ENCODE data around the gene UBAP1.
"Not testable (repeated sequence)": the region's sequence is repeated elsewhere in the genome, so short reads cannot be mapped to it uniquely, and the experiment has no call there.

Gene UBAP1

DNA sequence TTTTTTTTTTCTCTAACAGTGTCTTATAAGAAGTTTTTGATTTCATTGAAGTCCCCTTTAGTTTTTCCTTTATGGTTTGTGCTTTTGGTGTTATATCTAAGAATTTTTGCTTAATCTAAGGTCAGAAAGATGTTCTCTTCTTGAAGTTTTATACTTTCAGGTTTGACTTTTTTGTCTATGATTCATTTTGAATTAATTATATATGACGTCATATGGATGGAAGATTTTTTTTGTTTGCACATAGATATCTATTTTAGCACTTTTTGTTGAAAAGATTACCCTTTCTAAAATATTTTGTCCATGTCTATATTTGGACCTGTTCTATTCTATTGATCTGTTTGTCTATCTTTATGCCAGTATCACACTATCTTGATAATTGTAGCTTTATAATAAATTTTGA is 16.3 kb downstream of the UBAP1 start:
- Histone ChIP-seq H3K27me3 (ENCODE audit: insufficient read depth, low read length) (no peaks in the 10 kb centered on the region), H3K4me1 (ENCODE audit: insufficient read depth, low read length) (peaks cover 3% of the 10 kb centered on the region), H3K36me3 (ENCODE audit: insufficient read depth, low read length) (peaks cover 8% of the 10 kb centered on the region), H3K4me3 (ENCODE audit: low read length) (no peak overlapping the region), H2AFZ (ENCODE audit: low read depth, low read length) (no peak overlapping the region), H3K9me3 (ENCODE audit: low read length) (no peaks in the 10 kb centered on the region)

DNA sequence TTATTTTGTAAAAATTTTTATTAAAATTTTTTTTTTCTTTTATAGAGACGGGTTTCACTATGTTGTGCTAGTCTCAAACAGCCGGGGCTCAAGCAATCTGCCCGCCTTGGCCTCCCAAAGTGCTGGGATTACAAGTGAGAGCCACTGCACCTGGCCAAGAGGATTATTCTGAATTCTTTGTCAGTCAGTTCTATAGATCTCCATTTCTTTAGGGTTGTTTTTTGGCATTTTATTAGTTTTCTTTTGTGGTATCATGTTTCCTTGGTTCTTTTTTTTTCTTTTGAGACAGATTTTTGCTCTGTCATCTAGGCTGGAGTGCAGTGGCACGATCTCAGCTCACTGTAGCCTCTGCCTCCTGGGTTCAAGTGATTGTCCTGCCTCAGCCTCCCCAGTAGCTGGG is 18.4 kb downstream of the UBAP1 start:
- H3K4me3 ChIP-seq (ENCODE audit: low read length); H2AFZ ChIP-seq (ENCODE audit: low read depth, low read length); H3K27me3 ChIP-seq (ENCODE audit: insufficient read depth, low read length); H3K9me3 ChIP-seq (ENCODE audit: low read length); H3K4me1 ChIP-seq (ENCODE audit: insufficient read depth, low read length): not testable (repeated sequence)
- peaks cover 14% of the 10 kb centered on the region for H3K36me3 ChIP-seq (ENCODE audit: insufficient read depth, low read length)

DNA sequence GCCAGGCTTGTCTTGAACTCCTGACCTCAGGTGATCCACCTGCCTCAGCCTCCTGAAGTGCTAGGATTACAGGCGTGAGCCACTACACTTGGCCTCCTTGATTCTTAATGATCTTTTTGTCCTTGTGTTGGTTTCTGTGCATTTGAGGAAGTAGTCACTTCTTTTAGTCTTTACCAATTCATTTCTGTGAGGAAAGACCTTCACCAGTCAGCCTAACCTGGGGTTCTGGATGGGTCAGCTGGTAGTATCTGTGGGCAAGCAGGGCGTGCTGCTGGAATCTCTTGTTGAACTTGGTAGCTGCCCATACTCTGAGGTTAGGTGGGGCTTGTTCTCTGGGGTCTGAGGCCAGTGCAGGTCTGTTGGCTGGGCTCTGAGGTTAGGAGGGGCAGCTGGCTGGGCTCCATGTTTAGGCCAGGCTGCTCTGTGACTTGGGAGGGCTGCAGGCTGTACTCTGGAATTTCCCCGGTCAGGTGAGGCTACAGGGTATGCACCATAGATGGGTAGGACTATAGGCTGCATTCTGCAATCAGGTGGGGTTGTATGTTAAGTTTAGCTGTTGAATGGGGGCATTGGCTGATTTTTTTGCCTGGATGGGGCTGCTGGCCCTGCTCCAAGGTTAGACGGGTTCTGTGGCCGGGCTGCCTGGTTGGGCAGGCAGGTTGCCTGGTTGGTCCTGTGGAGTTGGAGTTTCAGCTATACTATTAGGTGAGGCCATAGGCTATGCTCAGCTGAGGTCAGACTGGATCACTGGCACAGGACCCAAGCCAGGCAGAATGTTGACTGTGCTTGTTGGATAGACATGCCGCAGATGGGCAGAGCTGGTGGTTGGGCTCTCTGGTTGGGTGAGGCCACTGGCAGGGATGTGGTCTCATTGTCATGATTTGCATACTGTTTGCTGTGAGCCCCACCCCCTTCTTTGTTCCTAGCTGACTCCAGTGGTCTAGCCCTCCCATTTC is 19.2 kb downstream of the UBAP1 start:
- Histone ChIP-seq H3K4me1 (ENCODE audit: insufficient read depth, low read length) (no peaks in the 10 kb centered on the region), H3K9me3 (ENCODE audit: low read length) (no peaks in the 10 kb centered on the region), H2AFZ (ENCODE audit: low read depth, low read length) (no peak overlapping the region), H3K4me3 (ENCODE audit: low read length) (no peak overlapping the region), H3K36me3 (ENCODE audit: insufficient read depth, low read length) (peaks cover 14% of the 10 kb centered on the region), H3K27me3 (ENCODE audit: insufficient read depth, low read length) (no peaks in the 10 kb centered on the region)

DNA sequence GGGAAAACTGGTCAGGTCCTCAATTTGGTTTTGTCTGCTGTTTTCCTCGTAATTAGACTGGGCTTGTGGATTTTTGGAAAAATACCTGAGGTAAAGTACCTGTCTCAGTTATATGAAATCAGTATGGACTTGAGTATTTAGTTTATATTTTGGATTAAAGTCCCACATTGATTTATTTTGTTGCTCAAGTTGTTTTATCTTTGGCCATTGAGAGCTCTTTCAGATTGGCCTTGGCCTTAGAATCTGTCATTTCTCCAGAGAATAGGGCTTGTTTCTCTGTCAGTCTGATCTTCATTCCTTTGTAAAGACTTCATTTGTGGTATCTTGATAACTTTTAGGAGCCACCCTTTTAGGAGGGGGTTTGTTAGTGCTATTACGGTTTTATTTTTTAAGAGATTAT is 21.2 kb downstream of the UBAP1 start:
- no peaks in the 10 kb centered on the region for H3K27me3 ChIP-seq (ENCODE audit: insufficient read depth, low read length)
- H2AFZ ChIP-seq (ENCODE audit: low read depth, low read length), result no peak overlapping the region
- H3K36me3 ChIP-seq (ENCODE audit: insufficient read depth, low read length), result peaks cover 12% of the 10 kb centered on the region
- H3K4me1 ChIP-seq (ENCODE audit: insufficient read depth, low read length), result no peaks in the 10 kb centered on the region
- no peaks in the 10 kb centered on the region for H3K9me3 ChIP-seq (ENCODE audit: low read length)
- H3K4me3 ChIP-seq (ENCODE audit: low read length), result no peak overlapping the region

DNA sequence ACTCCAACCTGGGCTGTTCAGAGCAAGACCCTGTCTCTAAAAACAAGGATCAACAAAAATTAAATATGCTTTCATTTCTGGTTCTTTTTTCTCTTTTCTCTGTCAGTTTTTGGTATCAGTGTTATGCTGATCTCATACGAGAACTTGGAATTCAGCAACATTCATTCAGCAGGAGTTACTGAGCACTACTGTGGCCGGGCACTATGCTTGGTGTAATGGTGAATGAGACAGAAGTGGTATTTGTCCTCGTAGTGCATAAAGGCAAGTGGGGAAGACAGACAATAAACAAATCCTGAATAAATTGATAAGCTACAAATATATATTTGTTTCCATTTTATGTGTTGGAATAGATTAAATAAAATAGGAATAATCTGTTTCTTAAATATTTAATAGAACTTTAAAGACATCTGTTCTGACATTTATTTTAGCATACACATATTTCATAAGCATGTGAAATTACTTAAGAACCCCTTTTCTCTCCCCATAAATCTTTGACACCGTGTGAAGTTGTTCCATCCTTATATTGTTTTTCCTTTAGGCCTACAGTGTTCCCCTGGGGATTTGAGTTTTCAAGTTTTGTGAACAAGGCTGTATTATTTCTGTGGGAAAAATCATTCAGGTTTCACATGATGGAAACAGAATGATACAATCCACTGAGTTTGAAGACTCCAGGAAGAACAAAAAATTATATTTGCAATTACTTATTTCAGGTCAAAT is 24.6 kb downstream of the UBAP1 start:
- Histone ChIP-seq H3K36me3 (ENCODE audit: insufficient read depth, low read length) (peaks cover 6% of the 10 kb centered on the region), H2AFZ (ENCODE audit: low read depth, low read length) (no peak overlapping the region), H3K4me3 (ENCODE audit: low read length) (no peak overlapping the region), H3K27me3 (ENCODE audit: insufficient read depth, low read length) (no peaks in the 10 kb centered on the region), H3K9me3 (ENCODE audit: low read length) (no peaks in the 10 kb centered on the region), H3K4me1 (ENCODE audit: insufficient read depth, low read length) (no peaks in the 10 kb centered on the region)

DNA sequence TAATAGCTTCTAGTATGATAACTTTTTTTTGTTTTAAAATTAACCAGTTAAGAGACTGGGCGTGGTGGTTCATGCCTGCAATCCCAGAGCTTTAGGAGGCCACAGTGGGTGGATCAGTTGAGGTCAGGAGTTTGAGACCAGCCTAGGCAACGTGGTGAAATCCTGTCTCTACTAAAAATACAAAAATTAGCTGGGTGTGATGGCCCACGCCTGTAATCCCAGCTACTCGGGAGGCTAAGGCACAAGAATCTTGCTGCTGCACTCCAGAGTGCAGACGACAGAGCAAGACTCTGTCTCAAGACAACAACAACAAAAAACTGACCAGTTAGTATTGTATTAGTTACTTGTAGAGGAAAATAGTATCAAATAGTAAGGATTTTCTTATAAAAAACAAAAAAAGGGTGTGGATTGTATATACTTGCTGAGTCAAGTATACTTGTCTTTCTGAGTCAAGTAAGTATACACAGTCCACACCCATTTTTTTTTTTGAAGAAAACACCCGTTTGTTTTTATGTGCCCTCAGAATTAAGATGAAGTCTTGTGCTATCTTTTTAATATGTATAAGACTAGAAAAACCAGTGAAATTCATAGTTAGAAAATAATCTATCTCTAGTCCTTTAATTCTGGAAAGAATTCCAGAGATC is 25.3 kb downstream of the UBAP1 start:
- Histone ChIP-seq H2AFZ (ENCODE audit: low read depth, low read length) (no peak overlapping the region), H3K4me1 (ENCODE audit: insufficient read depth, low read length) (no peaks in the 10 kb centered on the region), H3K4me3 (ENCODE audit: low read length) (no peak overlapping the region), H3K9me3 (ENCODE audit: low read length) (no peaks in the 10 kb centered on the region), H3K27me3 (ENCODE audit: insufficient read depth, low read length) (no peaks in the 10 kb centered on the region), H3K36me3 (ENCODE audit: insufficient read depth, low read length) (peaks cover 6% of the 10 kb centered on the region)

DNA sequence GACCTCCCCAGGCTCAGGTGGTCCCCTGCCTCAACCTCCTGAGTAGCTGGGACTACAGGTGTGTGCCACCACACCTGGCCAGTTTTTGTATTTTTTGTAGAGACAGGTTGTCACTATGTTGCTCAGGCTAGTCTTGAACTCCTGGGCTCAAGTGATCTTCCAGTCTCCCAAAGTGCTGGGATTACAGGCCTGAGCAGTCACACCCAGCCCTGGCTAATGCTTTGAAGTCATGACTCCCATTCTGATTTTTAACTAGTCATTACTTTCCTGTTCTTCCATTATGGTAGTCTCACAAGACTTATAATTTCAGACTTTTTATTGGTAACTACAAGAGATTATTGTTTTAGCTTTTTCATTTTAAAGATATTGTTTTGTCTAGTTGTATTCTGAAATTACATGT is 26.3 kb downstream of the UBAP1 start:
- Histone ChIP-seq H2AFZ (ENCODE audit: low read depth, low read length) (no peak overlapping the region), H3K27me3 (ENCODE audit: insufficient read depth, low read length) (no peaks in the 10 kb centered on the region), H3K9me3 (ENCODE audit: low read length) (no peaks in the 10 kb centered on the region), H3K4me3 (ENCODE audit: low read length) (no peak overlapping the region), H3K36me3 (ENCODE audit: insufficient read depth, low read length) (peaks cover 6% of the 10 kb centered on the region), H3K4me1 (ENCODE audit: insufficient read depth, low read length) (no peaks in the 10 kb centered on the region)

DNA sequence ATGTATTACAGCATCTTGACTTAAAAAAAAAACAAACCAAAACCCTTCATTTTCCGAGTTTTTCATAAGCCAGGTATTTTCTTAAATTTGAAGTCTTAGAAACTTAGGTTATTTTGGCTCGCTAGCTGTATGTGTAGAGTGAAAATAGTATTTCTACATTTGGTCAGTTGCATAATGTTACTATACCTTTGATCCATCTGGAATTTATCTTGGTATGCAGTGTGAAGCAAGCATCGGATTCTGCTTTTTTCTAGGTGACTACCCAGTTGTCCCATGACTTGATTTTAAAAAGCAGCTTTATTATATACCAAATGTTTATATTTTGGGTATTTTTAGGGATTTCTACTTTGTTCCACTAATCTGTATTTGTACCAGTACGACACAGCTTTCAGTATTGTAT is 27.7 kb downstream of the UBAP1 start:
- H3K36me3 ChIP-seq (ENCODE audit: insufficient read depth, low read length), result peaks cover 3% of the 10 kb centered on the region
- no peaks in the 10 kb centered on the region for H3K4me1 ChIP-seq (ENCODE audit: insufficient read depth, low read length)
- no peak overlapping the region for H2AFZ ChIP-seq (ENCODE audit: low read depth, low read length)
- H3K9me3 ChIP-seq (ENCODE audit: low read length), result no peaks in the 10 kb centered on the region
- H3K4me3 ChIP-seq (ENCODE audit: low read length), result no peak overlapping the region
- no peaks in the 10 kb centered on the region for H3K27me3 ChIP-seq (ENCODE audit: insufficient read depth, low read length)

DNA sequence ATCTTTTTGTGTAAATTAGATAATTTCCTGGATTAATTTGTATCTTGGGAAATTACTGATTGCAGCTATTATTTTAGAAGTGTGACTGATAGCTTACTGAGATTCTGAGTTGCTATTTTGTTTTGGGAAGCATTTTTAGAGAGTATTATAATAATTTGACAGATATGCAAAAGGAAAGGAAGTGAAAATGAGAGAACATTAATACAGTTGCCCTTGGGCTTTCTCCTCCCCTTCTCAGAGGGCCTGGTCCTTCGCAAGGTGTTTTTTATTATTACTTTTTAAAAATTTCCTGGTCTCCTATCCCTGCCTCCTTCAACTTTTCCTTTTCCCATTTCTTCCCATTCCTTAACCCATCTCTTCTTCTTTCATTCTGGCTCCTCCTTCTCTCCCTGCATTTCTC is 32.6 kb downstream of the UBAP1 start:
- peaks cover 2% of the 10 kb centered on the region for H3K9me3 ChIP-seq (ENCODE audit: low read length)
- no peaks in the 10 kb centered on the region for H3K36me3 ChIP-seq (ENCODE audit: insufficient read depth, low read length)
- no peak overlapping the region for H3K4me3 ChIP-seq (ENCODE audit: low read length)
- H3K4me1 ChIP-seq (ENCODE audit: insufficient read depth, low read length), result no peaks in the 10 kb centered on the region
- no peaks in the 10 kb centered on the region for H3K27me3 ChIP-seq (ENCODE audit: insufficient read depth, low read length)
- H2AFZ ChIP-seq (ENCODE audit: low read depth, low read length), result no peak overlapping the region

DNA sequence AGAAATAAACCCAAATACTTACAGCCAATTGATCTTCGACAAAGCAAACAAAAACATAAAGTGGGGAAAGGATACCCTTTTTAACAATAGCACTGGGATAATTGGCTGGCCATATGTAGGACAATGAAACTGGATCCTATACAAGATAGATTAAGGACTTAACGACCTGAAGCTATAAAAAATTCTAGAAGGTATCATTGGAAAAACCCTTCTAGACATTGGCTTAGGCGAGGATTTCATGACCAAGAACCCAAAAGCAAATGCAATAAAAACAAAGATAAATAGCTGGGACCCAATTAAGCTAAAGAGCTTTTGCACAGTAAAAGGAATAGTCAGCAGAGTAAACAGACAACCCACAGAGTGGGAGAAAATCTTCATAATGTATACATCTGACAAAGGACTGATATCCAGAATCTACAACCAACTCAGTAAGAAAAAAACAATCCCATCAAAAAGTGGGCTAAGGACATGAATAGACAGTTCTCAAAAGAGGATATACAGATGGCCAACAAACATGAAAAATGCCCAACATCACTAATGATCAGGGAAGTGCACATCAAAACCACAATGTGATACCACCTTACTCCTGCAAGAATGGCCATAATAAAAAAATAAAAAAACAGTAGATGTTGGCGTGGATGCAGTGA is 35.6 kb downstream of the UBAP1 start:
- not testable (repeated sequence) for H3K4me3 ChIP-seq (ENCODE audit: low read length); H3K36me3 ChIP-seq (ENCODE audit: insufficient read depth, low read length); H2AFZ ChIP-seq (ENCODE audit: low read depth, low read length); H3K9me3 ChIP-seq (ENCODE audit: low read length); H3K4me1 ChIP-seq (ENCODE audit: insufficient read depth, low read length); H3K27me3 ChIP-seq (ENCODE audit: insufficient read depth, low read length)

DNA sequence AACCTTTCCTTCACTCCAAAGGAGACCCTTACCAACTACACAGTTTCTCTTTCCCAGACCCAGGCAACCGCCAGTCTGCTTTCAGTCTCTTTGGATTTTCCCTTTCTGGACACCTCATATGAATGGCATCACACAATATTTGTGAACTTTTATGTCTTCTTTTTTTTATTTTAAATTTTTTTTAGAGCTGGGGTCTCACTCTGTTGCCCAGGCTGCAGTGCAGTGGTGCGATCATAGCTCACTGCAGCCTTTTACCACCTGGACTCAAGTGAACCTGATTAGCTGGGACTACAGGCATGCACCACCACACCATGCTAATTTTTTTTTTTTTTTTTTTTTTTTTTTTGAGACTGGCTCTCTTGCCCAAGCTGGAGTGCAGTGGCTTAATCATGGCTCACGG is 37.5 kb downstream of the UBAP1 start:
- no peak overlapping the region for H3K4me3 ChIP-seq (ENCODE audit: low read length)
- H3K4me1 ChIP-seq (ENCODE audit: insufficient read depth, low read length), result no peaks in the 10 kb centered on the region
- peaks cover 2% of the 10 kb centered on the region for H3K9me3 ChIP-seq (ENCODE audit: low read length)
- H2AFZ ChIP-seq (ENCODE audit: low read depth, low read length), result no peak overlapping the region
- no peaks in the 10 kb centered on the region for H3K27me3 ChIP-seq (ENCODE audit: insufficient read depth, low read length)
- H3K36me3 ChIP-seq (ENCODE audit: insufficient read depth, low read length), result peaks cover 2% of the 10 kb centered on the region

DNA sequence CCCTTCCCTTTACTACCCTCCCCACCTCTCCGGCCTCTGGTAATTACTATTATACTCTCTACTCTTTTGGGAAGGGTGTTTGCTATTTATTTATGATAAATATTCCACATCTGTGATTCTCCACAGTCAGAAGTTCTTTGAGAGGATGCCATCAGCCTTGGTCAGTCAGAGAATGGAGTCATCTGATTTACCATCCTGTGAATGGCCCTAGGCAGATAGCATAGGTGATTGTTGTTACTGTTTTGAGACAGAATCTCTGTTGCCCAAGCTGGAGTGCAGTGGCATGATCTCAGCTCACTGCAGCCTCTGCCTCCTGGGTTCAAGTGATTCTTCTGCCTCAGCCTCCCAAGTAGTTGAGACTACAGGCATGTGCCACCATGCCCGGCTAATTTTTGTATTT is 38.2 kb downstream of the UBAP1 start:
- H2AFZ ChIP-seq (ENCODE audit: low read depth, low read length); H3K9me3 ChIP-seq (ENCODE audit: low read length); H3K36me3 ChIP-seq (ENCODE audit: insufficient read depth, low read length); H3K4me1 ChIP-seq (ENCODE audit: insufficient read depth, low read length); H3K27me3 ChIP-seq (ENCODE audit: insufficient read depth, low read length); H3K4me3 ChIP-seq (ENCODE audit: low read length): not testable (repeated sequence)

DNA sequence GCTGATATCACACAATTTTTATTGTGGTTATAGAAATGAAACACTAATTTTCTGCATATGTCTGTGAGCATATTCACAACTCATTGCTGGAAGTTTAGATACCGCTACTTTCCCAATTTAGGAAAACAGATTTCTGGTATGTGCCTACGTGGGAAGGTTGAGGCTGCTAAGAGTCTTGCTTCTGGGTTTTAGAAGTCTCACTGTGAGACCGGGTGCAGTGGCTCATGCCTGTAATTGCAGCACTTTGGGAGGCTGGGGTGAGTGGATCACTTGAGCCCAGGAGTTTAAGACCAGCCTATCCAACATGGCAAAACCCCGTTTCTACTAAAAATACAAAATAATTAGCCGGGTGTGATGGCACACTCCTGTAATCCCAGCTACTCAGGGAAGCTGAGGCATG is 39.6 kb downstream of the UBAP1 start:
- H3K36me3 ChIP-seq (ENCODE audit: insufficient read depth, low read length), result peaks cover 2% of the 10 kb centered on the region
- H2AFZ ChIP-seq (ENCODE audit: low read depth, low read length), result no peak overlapping the region
- H3K4me1 ChIP-seq (ENCODE audit: insufficient read depth, low read length), result no peaks in the 10 kb centered on the region
- no peaks in the 10 kb centered on the region for H3K27me3 ChIP-seq (ENCODE audit: insufficient read depth, low read length)
- no peak overlapping the region for H3K4me3 ChIP-seq (ENCODE audit: low read length)
- peaks cover 1% of the 10 kb centered on the region for H3K9me3 ChIP-seq (ENCODE audit: low read length)

Measured in neuron (in vitro differentiated cells).